Measurements from ENCODE around the gene SUPT3H.
"Not testable (repeated sequence)": the region's sequence is repeated elsewhere in the genome, so short reads cannot be mapped to it uniquely, and the experiment has no call there.

GRCh38 chr6:44865184-44865583, 512.5 kb downstream of the SUPT3H start:
- TF ChIP-seq SIN3A (conservative IDR thresholded peaks at IDR 0.05 in 1 of 2, IDR thresholded peaks at IDR 0.05 in 1 of 2; ENCODE audit: low read depth in 1 of 2, low read length in 2 of 2); POLR2A (IDR thresholded peaks at IDR 0.05; ENCODE audit: control extremely low read depth in 1 of 2, low read depth in 2 of 2, low read length in 2 of 2); ASH2L (IDR thresholded peaks at IDR 0.05; ENCODE audit: low read length); ZNF274 (IDR thresholded peaks at IDR 0.05; ENCODE audit: borderline replicate concordance, extremely low read depth, low read length); TAF1 (IDR thresholded peaks at IDR 0.05; ENCODE audit: low read depth, low read length); MAX (IDR thresholded peaks at IDR 0.05); POLR2AphosphoS5 (IDR thresholded peaks at IDR 0.05; ENCODE audit: low read depth, low read length); CREB1 (IDR thresholded peaks at IDR 0.05); HDAC6 (IDR thresholded peaks at IDR 0.05; ENCODE audit: low read depth, low read length); EP300 (IDR thresholded peaks at IDR 0.05; ENCODE audit: borderline replicate concordance in 1 of 2, low read depth in 2 of 2, low read length in 2 of 2): not testable (repeated sequence)
- TF ChIP-seq, protein P1, sequence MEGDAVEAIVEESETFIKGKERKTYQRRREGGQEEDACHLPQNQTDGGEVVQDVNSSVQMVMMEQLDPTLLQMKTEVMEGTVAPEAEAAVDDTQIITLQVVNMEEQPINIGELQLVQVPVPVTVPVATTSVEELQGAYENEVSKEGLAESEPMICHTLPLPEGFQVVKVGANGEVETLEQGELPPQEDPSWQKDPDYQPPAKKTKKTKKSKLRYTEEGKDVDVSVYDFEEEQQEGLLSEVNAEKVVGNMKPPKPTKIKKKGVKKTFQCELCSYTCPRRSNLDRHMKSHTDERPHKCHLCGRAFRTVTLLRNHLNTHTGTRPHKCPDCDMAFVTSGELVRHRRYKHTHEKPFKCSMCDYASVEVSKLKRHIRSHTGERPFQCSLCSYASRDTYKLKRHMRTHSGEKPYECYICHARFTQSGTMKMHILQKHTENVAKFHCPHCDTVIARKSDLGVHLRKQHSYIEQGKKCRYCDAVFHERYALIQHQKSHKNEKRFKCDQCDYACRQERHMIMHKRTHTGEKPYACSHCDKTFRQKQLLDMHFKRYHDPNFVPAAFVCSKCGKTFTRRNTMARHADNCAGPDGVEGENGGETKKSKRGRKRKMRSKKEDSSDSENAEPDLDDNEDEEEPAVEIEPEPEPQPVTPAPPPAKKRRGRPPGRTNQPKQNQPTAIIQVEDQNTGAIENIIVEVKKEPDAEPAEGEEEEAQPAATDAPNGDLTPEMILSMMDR (IDR thresholded peaks at IDR 0.05; ENCODE audit: control extremely low read depth in 1 of 3, insufficient read depth in 1 of 3, low read depth in 1 of 3, low read length in 3 of 3) = not testable (repeated sequence)
